CD4-positive, CD25-positive, alpha-beta regulatory T cell (primary cell): ENCODE results near the gene SLC33A1. TPM values are rescaled to one million over a fixed set of nuclear protein-coding genes. Genes with fewer than 3 reads are reported as not detected.
A peak's percentile ranks its signal among the peaks of the same experiment; 100 is the strongest.
"Not testable (repeated sequence)": the region's sequence is repeated elsewhere in the genome, so short reads cannot be mapped to it uniquely, and the experiment has no call there.

ENCODE experiments used
- ATAC-seq, 2 donors: fragments of 150-1000 bp; cut with Tn5 transposase; one replicate each; pipeline ENCODE4 v1.10.0; 2021; ENCODE audit warnings: low read depth in 2 of 2, moderate number of reproducible peaks in 2 of 2, moderate library complexity in 1 of 2
- DNase-seq, 3 donors: peaks; one replicate each; pipeline versions ENCODE4 v3.0.0 to v3.0.0-alpha.2; 2012 to 2022; ENCODE audit warnings: mixed read lengths in 1 of 3
- H3K27ac ChIP-seq: one replicate; pipeline ENCODE4 v1.7.0; 2013; ENCODE audit warnings: mild to moderate bottlenecking, low read length; ENCODE audit not compliant: insufficient read depth, poor library complexity, severe bottlenecking
- H3K27me3 ChIP-seq: one replicate; pipeline ENCODE4 v1.7.0; 2013; ENCODE audit warnings: low read length; ENCODE audit not compliant: control insufficient read depth, insufficient read depth
- H3K36me3 ChIP-seq: one replicate; pipeline ENCODE4 v1.7.0; 2013; ENCODE audit warnings: mild to moderate bottlenecking, low read length, moderate library complexity; ENCODE audit not compliant: control insufficient read depth, insufficient read depth
- H3K4me1 ChIP-seq: 2 replicates; pipeline ENCODE4 v1.7.0; 2013; ENCODE audit warnings: mild to moderate bottlenecking, low read length; ENCODE audit not compliant: insufficient read depth, control insufficient read depth, poor library complexity, severe bottlenecking
- H3K4me3 ChIP-seq: one replicate; pipeline ENCODE4 v1.7.0; 2013; ENCODE audit warnings: low read depth, mild to moderate bottlenecking, low read length, moderate library complexity
- H3K9me3 ChIP-seq, 2 experiments: 1 replicate in 1 of 2; 2 replicates in 1 of 2; pipeline ENCODE4 v1.7.0; 2013; ENCODE audit warnings: low read length in 2 of 2, mild to moderate bottlenecking in 1 of 2, moderate library complexity in 1 of 2; ENCODE audit not compliant: control insufficient read depth in 2 of 2
- H3K27ac Mint-ChIP-seq, 3 donors: one replicate each; pipeline ENCODE4 v1.8.0; 2020 to 2022; ENCODE audit warnings: mild to moderate bottlenecking in 3 of 3, mixed read lengths in 3 of 3, moderate library complexity in 2 of 3
- H3K27me3 Mint-ChIP-seq: one replicate; pipeline ENCODE4 v1.8.0; 2022; ENCODE audit warnings: mild to moderate bottlenecking, mixed read lengths
- H3K36me3 Mint-ChIP-seq: one replicate; pipeline ENCODE4 v1.8.0; 2020; ENCODE audit warnings: mixed read lengths
- H3K4me1 Mint-ChIP-seq, 4 donors: one replicate each; pipeline ENCODE4 v1.8.0; 2020 to 2022; ENCODE audit warnings: mixed read lengths in 4 of 4, mild to moderate bottlenecking in 1 of 4
- H3K4me3 Mint-ChIP-seq, 4 donors: one replicate each; pipeline ENCODE4 v1.8.0; 2020 to 2022; ENCODE audit warnings: mild to moderate bottlenecking in 4 of 4, mixed read lengths in 4 of 4, moderate library complexity in 3 of 4
- H3K9me3 Mint-ChIP-seq, 7 donors: one replicate each; pipeline ENCODE4 v1.8.0; 2020 to 2022; ENCODE audit warnings: mixed read lengths in 7 of 7, mild to moderate bottlenecking in 3 of 7, moderate library complexity in 2 of 7
- polyA plus RNA-seq, 4 donors: library from polyadenylated mRNA; unstranded; fragments of 300-500 nt; fragmentation: Illumina TruSeq; gene quantifications; one replicate each; pipeline ENCODE4 v1.2.3, GENCODE V29; 2021
- total RNA-seq: library from RNA; stranded (reverse); gene quantifications from one replicate; pipeline ENCODE4 v1.2.3, GENCODE V29; 2022

SLC33A1 gene
- total and polyA plus RNA-seq, 5 donors from 2014 or later = 16.6 to 20.0 (median 18.3) TPM

- H3K4me1 ChIP-seq, H3K27ac ChIP-seq, H3K4me3 ChIP-seq, H3K9me3 Mint-ChIP-seq, H3K36me3 ChIP-seq, ATAC-seq, H3K27me3 Mint-ChIP-seq, H3K27ac Mint-ChIP-seq, H3K27me3 ChIP-seq, DNase-seq, H3K9me3 ChIP-seq, H3K36me3 Mint-ChIP-seq, H3K4me3 Mint-ChIP-seq: not testable (repeated sequence)
- peaks cover 0 to 33% (median 17%) of the 10 kb centered on the region in 4 donors for H3K4me1 Mint-ChIP-seq
Observed at GRCh38 chr3:155860424-155860823, 6.2 kb upstream of the SLC33A1 start.

GRCh38 chr3:155859859-155860258 lies 5.6 kb upstream of the SLC33A1 start:
- Mint-ChIP-seq H3K9me3 (peaks cover 0 to 1% (median 0%) of the 10 kb centered on the region in 7 donors), H3K4me1 (peaks cover under 1 to 36% (median 19%) of the 10 kb centered on the region in 4 donors), H3K27ac (no peak overlapping the region), H3K36me3 (no peaks in the 10 kb centered on the region), H3K27me3 (peaks cover 1% of the 10 kb centered on the region), H3K4me3 (peak overlapping the region in 1 of 4 donors; percentile 5)
- peak in 1 of 3 donors; percentile 23 for DNase-seq
- Histone ChIP-seq H3K9me3 (no peaks in the 10 kb centered on the region), H3K27ac (no peak overlapping the region), H3K36me3 (no peaks in the 10 kb centered on the region), H3K27me3 (no peaks in the 10 kb centered on the region), H3K4me1 (peaks cover 6% of the 10 kb centered on the region), H3K4me3 (no peak overlapping the region)
- no peak for ATAC-seq

- peak overlapping the region; percentile 94 for H3K27ac ChIP-seq
- Mint-ChIP-seq H3K4me3 (peak overlapping the region; percentile 91 to 98 (median 95)), H3K27ac (peak overlapping the region; percentile 98 to 99 (median 98)), H3K27me3 (peaks cover 8% of the 10 kb centered on the region), H3K36me3 (peaks cover 8% of the 10 kb centered on the region), H3K4me1 (peaks cover 26 to 54% (median 42%) of the 10 kb centered on the region in 4 donors), H3K9me3 (peaks cover 0 to 4% (median 0%) of the 10 kb centered on the region in 7 donors)
- no peaks in the 10 kb centered on the region for H3K9me3 ChIP-seq
- H3K36me3 ChIP-seq = no peaks in the 10 kb centered on the region
- no peak for ATAC-seq
- H3K4me3 ChIP-seq = peak overlapping the region; percentile 96
- no peaks in the 10 kb centered on the region for H3K27me3 ChIP-seq
- DNase-seq = peak in 2 of 3 donors; percentile 21 to 51
- peaks cover 53% of the 10 kb centered on the region for H3K4me1 ChIP-seq
Observed at GRCh38 chr3:155853214-155854140, 750 bp downstream of the SLC33A1 start.

- peak overlapping the region; percentile 96 for H3K4me3 ChIP-seq
- H3K4me1 Mint-ChIP-seq = peaks cover 26 to 62% (median 49%) of the 10 kb centered on the region in 4 donors
- peaks cover 15% of the 10 kb centered on the region for H3K36me3 Mint-ChIP-seq
Observed at GRCh38 chr3:155852341-155852740, 1.9 kb downstream of the SLC33A1 start.

GRCh38 chr3:155849404-155849803 lies 4.8 kb downstream of the SLC33A1 start:
- peaks cover 18% of the 10 kb centered on the region for H3K36me3 Mint-ChIP-seq
- not testable (repeated sequence) for H3K9me3 ChIP-seq, H3K36me3 ChIP-seq, DNase-seq, ATAC-seq, H3K27ac ChIP-seq, H3K27ac Mint-ChIP-seq, H3K9me3 Mint-ChIP-seq, H3K27me3 Mint-ChIP-seq, H3K27me3 ChIP-seq
- peak overlapping the region; percentile 26 for H3K4me3 ChIP-seq
- H3K4me3 Mint-ChIP-seq = peak overlapping the region; percentile 63 to 86 (median 74)
- peaks cover 32 to 75% (median 53%) of the 10 kb centered on the region in 4 donors for H3K4me1 Mint-ChIP-seq
- peaks cover 65% of the 10 kb centered on the region for H3K4me1 ChIP-seq

More at GRCh38 chr3:155852341-155852740, 1.9 kb downstream of the SLC33A1 start:
- peak overlapping the region in 2 of 3 donors; percentile 98 to 99 for H3K27ac Mint-ChIP-seq
- Histone ChIP-seq H3K27ac (no peak overlapping the region), H3K36me3 (peaks cover 3% of the 10 kb centered on the region), H3K4me1 (peaks cover 55% of the 10 kb centered on the region), H3K27me3 (no peaks in the 10 kb centered on the region), H3K9me3 (no peaks in the 10 kb centered on the region)
- DNase-seq (no peak), ATAC-seq (no peak)
- H3K4me3 Mint-ChIP-seq = peak overlapping the region; percentile 91 to 98 (median 95)
- H3K9me3 Mint-ChIP-seq = peaks cover 0 to 4% (median 0%) of the 10 kb centered on the region in 7 donors
- H3K27me3 Mint-ChIP-seq = peaks cover 8% of the 10 kb centered on the region

- Histone ChIP-seq H3K9me3 (no peaks in the 10 kb centered on the region), H3K4me3 (peak overlapping the region; percentile 52), H3K36me3 (peaks cover 5% of the 10 kb centered on the region), H3K27ac (no peak overlapping the region), H3K4me1 (peaks cover 54% of the 10 kb centered on the region), H3K27me3 (no peaks in the 10 kb centered on the region)
- Mint-ChIP-seq H3K9me3 (no peaks in the 10 kb centered on the region), H3K4me3 (peak overlapping the region in 3 of 4 donors; percentile 5 to 23 (median 19)), H3K36me3 (peaks cover 22% of the 10 kb centered on the region), H3K27ac (peak overlapping the region in 2 of 3 donors; percentile 7 to 79), H3K27me3 (no peaks in the 10 kb centered on the region), H3K4me1 (peaks cover 40 to 80% (median 58%) of the 10 kb centered on the region in 4 donors)
- DNase-seq = no peak
- ATAC-seq = no peak
Observed at GRCh38 chr3:155847993-155848392, 6.2 kb downstream of the SLC33A1 start.

GRCh38 chr3:155846119-155846518 lies 8.1 kb downstream of the SLC33A1 start:
- H3K27me3 ChIP-seq = no peaks in the 10 kb centered on the region
- H3K4me3 ChIP-seq = peak overlapping the region; percentile 56
- no peak for DNase-seq
- peak overlapping the region in 1 of 3 donors; percentile 33 for H3K27ac Mint-ChIP-seq
- no peak for ATAC-seq
- no peaks in the 10 kb centered on the region for H3K27me3 Mint-ChIP-seq
- no peaks in the 10 kb centered on the region for H3K9me3 Mint-ChIP-seq
- H3K36me3 ChIP-seq = peaks cover 5% of the 10 kb centered on the region
- no peak overlapping the region for H3K27ac ChIP-seq
- peak overlapping the region in 3 of 4 donors; percentile 7 to 57 (median 38) for H3K4me3 Mint-ChIP-seq
- H3K9me3 ChIP-seq = no peaks in the 10 kb centered on the region
- peaks cover 18% of the 10 kb centered on the region for H3K36me3 Mint-ChIP-seq
- H3K4me1 Mint-ChIP-seq = peaks cover 31 to 66% (median 44%) of the 10 kb centered on the region in 4 donors
- H3K4me1 ChIP-seq = peaks cover 35% of the 10 kb centered on the region
